GM19372 (cell line): ENCODE measurements around the gene HS6ST2.

Experiments
- ATAC-seq: cut with Tn5 transposase; IDR thresholded peaks from one replicate; pipeline ENCODE4 v1.9.1; 2021; ENCODE audit warnings: mild to moderate bottlenecking, low read depth, moderate library complexity; ENCODE audit not compliant: unreplicated experiment

The HS6ST2 gene

DNA sequence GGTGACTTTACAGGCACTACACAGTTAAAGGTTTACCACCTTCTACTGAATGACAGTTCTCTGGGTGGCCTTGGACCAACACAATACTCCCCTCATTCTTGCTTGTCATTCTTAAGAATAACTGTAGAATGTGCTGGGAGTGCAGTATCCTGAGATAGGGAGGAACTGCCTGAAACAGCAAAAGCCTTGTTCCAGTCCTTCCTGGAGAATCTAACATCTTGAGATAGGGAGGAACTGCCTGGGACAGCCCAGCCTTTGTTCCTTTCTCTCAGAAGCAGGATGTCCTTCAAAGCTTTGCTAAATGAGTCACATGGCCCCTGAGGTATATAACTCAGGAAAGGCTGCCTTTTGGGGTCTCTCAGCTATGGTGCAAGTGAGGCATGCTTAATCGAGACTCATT lies 323.9 kb downstream of the HS6ST2 start:
- ATAC-seq = no peak

DNA sequence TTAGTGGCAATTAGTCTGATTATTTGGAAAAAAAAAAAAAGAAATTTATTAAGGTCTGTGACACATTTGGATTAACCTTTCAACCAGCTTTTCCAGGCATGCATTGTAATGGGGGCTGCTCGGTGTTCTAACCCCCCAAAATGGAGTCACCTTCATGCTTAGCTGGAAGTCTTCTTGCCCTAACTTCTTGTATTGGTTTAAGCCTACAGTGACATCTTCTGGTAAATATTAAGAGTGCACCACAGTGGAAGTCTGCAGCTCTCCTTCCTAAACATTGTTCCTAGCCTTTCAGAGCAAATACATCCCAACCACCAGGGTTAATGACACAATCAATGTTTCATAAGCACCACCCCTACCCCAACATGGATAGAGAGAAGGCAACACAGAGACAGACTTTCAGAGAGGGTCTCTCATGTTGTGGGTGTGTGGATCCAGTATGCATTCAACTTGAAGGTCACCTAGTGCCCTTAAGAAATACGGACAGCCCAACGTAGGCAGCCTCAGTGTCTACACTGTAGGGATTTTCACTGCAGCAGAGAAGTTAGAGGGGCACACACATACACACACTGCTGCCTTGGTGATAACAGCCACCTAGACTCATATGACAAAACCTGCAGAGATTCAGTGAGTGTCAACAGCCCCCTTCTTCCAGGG lies 326.7 kb downstream of the HS6ST2 start:
- ATAC-seq = no peak

GRCh38 chrX:132624466-132624865 lies 334.0 kb downstream of the HS6ST2 start:
- no peak for ATAC-seq

DNA sequence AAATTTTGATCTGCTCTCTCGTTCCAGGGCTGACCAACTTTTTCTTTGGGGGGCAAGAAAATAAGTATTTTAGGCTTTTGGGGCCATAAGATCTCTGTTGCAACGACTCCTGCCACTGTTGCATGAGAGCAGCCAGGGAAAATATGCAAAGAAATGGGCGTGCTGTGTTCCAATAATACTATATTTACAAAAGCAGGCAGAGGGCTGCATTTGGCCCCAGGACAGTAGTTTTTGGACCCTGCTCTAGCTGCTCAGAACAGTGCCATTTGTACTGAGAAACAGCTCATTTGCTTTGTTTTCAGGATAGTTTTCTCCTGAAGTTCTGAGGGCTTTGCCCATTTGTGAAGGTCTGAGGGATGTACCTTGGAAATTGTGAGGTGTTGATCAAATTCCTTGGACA lies 334.5 kb downstream of the HS6ST2 start:
- ATAC-seq = no peak

- no peak for ATAC-seq
Observed at GRCh38 chrX:132623300-132623699, 335.1 kb downstream of the HS6ST2 start.

GRCh38 chrX:132622130-132622529 lies 336.3 kb downstream of the HS6ST2 start:
- no peak for ATAC-seq

- ATAC-seq = no peak
Observed at GRCh38 chrX:132618810-132619209, 339.6 kb downstream of the HS6ST2 start.

- ATAC-seq = peak; percentile 72
Observed at GRCh38 chrX:132615391-132616131, 342.9 kb downstream of the HS6ST2 start.

DNA sequence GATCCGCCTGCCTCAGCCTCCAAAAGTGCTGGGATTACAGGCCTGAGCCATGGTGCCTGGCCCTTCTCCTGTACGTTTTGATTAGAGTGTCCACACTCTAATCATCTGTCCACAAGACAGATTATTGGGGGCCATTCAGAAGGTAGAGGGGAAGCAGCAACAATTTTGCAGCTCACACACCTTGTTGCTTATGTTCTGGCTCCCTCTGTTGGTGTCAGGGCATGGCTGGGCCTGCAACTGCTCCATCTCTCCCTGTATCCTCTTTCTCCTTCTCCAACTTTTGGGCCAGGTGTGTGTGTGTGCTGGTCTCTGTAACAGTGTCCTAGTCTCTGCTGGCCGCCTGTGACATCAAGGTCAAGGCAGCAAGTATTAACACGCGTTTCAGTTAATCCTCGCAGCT lies 344.1 kb downstream of the HS6ST2 start:
- ATAC-seq = no peak

DNA sequence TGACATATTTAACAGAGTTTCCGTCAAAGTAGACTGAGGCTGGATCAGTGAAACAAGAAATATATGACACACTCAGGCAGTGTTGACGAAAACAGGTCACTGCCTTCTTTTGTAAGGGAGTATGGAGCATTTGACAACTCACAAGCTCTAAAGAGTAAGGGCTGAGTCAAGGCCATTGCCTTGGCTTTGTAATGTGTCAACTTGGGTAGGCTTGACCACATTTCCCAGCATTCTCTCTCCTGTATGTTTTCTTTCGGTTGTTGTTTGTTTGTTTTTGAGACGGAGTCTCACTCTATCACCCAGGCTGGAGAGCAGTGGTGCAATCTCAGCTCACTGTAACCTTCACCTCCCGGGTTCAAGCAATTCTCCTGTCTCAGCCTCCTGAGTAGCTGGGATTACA lies 344.6 kb downstream of the HS6ST2 start:
- ATAC-seq = no peak

- no peak for ATAC-seq
Observed at GRCh38 chrX:132612821-132613564, 345.4 kb downstream of the HS6ST2 start.

DNA sequence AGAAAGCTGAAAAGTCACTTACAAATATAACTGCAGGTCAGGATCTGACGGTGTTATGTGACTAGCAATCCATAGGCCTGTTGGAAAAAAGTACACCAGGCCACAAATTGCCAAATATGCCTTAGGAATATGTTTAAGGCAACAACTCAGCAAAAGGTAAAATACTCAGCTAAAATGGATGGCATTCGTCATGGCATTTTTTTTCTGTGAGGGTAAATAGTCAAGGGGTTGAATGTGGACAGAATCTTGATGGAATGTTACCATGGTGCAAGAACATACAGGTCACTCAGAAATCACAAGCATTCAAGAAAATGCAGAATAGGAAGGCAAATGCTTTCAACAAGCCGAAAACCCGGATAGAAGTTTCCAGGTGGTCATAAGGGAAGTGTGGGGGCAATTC lies 347.9 kb downstream of the HS6ST2 start:
- ATAC-seq = no peak

DNA sequence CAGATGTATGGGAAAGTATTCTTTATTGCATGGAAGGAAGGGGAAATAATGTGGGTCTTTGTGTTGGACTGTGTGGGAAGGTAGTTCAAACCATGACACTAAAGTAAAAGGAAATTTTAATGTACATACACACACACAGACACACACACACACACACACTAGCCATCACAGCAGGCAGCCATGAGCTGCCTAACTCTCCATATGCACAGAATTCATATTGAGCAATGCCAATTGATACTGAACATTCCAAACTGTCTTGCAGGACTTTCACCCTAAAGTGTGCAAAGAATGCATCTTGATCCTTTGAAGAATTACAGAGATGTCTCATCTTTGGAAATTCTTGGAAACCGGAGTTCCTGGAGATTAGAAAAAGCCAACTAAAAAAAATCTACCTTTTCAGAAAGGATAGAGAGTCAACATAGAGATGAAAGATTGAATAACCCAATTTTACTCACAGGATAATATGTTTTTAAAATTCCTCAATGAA lies 349.0 kb downstream of the HS6ST2 start:
- no peak for ATAC-seq

GRCh38 chrX:132603700-132604286 lies 354.6 kb downstream of the HS6ST2 start:
- ATAC-seq = no peak

- no peak for ATAC-seq
Observed at GRCh38 chrX:132602701-132603100, 355.7 kb downstream of the HS6ST2 start.

- ATAC-seq = no peak
Observed at GRCh38 chrX:132594999-132595398, 363.4 kb downstream of the HS6ST2 start.

DNA sequence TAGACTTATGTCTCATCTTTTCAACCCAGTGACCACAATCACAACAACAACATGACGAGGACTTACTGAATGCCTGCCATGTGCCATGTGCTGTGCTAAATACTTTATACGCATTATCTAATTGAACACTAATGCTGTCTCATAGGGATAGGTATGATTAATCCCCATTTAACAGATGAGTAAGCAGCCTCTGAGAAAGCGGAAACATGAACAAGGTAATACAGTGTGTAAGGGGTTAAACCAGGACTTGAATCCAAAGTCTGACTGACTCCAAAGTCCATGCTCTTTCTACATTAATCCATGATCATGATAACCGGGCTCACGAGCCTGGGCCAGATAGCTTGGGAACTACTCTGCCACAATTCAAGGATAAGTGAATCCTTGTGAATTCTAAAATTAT lies 364.3 kb downstream of the HS6ST2 start:
- ATAC-seq = no peak

- ATAC-seq = no peak
Observed at GRCh38 chrX:132592880-132593279, 365.5 kb downstream of the HS6ST2 start.

- ATAC-seq = no peak
Observed at GRCh38 chrX:132591719-132592275, 366.6 kb downstream of the HS6ST2 start.

GRCh38 chrX:132590350-132591026 lies 367.9 kb downstream of the HS6ST2 start:
- ATAC-seq = no peak
